HL-60 (cell line): ENCODE measurements around the gene ARHGAP45.

Source experiments
- GABPA ChIP-seq: IDR thresholded peaks from 2 replicates; pipeline ENCODE4 v1.6.1; 2012; ENCODE audit warnings: low read depth
- POLR2AphosphoS5 ChIP-seq: IDR thresholded peaks from 2 replicates; pipeline ENCODE4 v1.6.1; 2012; ENCODE audit warnings: low read depth
- SPI1 ChIP-seq: IDR thresholded peaks from 2 replicates; pipeline ENCODE4 v1.6.1; 2012; ENCODE audit warnings: low read depth, mild to moderate bottlenecking, borderline replicate concordance
- TF ChIP-seq, protein P1 (sequence below): IDR thresholded peaks from one replicate; pipeline ENCODE4 v1.5.1; 2011; ENCODE audit warnings: low read length, control low read depth, inconsistent platforms; ENCODE audit not compliant: insufficient read depth

DNA sequence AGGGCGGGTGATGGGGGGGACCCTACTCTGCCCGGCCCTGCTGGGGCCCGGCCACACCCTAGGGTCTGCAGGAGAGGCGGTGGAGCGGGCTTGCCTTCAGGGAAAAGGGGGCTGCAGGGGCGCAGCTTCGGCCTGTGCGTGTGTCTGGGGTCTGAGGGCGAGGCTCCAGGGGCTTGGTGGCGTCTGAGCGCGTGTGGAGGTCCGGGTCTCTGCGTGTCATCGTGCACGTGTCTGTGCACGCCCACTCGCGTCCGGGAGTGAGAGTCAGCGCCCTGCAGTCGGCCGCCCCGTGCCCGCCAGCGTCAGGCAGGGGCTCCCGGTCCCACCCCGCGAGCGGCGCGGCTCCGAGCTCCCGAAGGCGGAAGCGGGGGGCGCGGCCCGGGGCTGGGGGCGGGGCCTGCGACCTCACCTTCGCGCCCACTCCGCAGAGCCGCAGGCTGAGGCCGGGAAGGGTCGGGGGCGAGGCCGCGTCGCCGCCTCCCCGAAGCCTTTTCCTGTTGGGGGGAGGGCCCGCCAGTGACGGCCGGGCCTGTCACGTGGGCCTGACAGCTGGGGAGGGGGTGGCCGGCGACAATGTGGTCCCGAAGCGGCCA is at the start of gene ARHGAP45:
- TF ChIP-seq, protein P1, sequence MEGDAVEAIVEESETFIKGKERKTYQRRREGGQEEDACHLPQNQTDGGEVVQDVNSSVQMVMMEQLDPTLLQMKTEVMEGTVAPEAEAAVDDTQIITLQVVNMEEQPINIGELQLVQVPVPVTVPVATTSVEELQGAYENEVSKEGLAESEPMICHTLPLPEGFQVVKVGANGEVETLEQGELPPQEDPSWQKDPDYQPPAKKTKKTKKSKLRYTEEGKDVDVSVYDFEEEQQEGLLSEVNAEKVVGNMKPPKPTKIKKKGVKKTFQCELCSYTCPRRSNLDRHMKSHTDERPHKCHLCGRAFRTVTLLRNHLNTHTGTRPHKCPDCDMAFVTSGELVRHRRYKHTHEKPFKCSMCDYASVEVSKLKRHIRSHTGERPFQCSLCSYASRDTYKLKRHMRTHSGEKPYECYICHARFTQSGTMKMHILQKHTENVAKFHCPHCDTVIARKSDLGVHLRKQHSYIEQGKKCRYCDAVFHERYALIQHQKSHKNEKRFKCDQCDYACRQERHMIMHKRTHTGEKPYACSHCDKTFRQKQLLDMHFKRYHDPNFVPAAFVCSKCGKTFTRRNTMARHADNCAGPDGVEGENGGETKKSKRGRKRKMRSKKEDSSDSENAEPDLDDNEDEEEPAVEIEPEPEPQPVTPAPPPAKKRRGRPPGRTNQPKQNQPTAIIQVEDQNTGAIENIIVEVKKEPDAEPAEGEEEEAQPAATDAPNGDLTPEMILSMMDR, result no peak
- no peak for TF ChIP-seq POLR2AphosphoS5
- no peak for TF ChIP-seq SPI1
- no peak for TF ChIP-seq GABPA
